Left kidney (tissue), 8 donors: ENCODE results near the gene SHCBP1L. TPM values are rescaled to one million over a fixed set of nuclear protein-coding genes. Genes with fewer than 3 reads are reported as not detected.

ENCODE experiments used
- DNase-seq: peaks from one replicate; pipeline ENCODE4 v3.0.0-alpha.2; 2013
- long read RNA-seq, 8 donors: transcript quantifications; one replicate each; lab custom pipeline, GENCODE V29; 2026
- polyA plus RNA-seq: library from polyadenylated mRNA; unstranded; fragments of 120-200 nt; gene quantifications from one replicate; pipeline ENCODE4 v1.2.1, GENCODE V29; 2013; ENCODE audit not compliant: insufficient read length

SHCBP1L gene
- 0.55 TPM for polyA plus RNA-seq
- long read RNA-seq, donor 1 = 0 reads
- long read RNA-seq, donor 2, partial matches to known transcripts = 0 of 1 reads
- long read RNA-seq, donor 2, other reads (novel, unspliced or antisense) = 0 of 1 reads
- long read RNA-seq, donor 3, partial matches to known transcripts = 40 of 40 reads
- long read RNA-seq, donor 3, other reads (novel, unspliced or antisense) = 0 of 40 reads
- long read RNA-seq, donor 4 = 0 reads
- long read RNA-seq, donor 5 = 0 reads
- long read RNA-seq, donor 6 = 0 reads
- long read RNA-seq, donor 7 = 0 reads
- long read RNA-seq, donor 8 = 0 reads

DNA sequence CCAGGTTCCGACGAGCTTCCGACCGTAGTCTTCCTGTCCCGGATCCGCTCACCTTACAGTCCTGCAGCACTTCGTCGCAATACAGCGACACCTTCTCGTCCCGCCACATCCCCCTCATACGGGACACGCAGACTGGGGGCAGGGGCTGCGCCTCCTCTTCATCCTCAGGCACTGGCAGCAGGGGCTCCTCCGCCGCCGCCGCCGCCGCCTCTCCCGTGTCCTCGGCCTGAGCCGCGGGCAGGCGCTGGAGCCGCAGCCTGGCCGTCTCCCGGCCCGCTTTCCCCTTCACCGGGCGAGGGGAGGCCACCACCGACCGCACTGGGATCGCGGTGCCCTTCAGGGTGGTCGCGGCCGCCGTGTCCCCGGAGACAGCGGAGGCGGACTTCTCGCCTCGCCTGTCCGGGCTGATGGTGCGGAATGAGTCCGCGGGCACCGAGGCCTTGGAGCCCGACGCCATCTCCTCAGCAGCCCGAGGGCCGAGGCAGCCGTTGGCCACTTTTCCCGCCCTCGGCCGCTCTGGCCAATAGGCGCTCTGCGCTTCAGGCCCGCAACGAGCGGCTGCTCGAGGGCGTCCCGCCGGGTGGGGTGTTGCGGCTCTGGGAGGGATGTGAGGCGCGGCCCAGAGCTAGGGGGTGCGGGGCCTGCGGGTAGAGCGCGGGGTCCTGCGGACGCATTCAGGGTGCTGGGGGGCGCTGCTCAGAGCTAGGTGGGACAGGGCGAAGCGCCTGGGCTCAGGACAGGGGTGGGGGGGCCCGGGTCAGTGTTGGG lies at the start of gene SHCBP1L:
Gene SHCBP1L (minus strand): TSS at position 490 of the 768 bp plus-strand sequence. CDS start 33 bp downstream, at position 457.
- DNase-seq = no peak

- no peak for DNase-seq
Observed at GRCh38 chr1:183002267-183002666, 49.3 kb upstream of the SHCBP1L start.

- DNase-seq = no peak
Observed at GRCh38 chr1:183000167-183000962, 47.4 kb upstream of the SHCBP1L start.

DNA sequence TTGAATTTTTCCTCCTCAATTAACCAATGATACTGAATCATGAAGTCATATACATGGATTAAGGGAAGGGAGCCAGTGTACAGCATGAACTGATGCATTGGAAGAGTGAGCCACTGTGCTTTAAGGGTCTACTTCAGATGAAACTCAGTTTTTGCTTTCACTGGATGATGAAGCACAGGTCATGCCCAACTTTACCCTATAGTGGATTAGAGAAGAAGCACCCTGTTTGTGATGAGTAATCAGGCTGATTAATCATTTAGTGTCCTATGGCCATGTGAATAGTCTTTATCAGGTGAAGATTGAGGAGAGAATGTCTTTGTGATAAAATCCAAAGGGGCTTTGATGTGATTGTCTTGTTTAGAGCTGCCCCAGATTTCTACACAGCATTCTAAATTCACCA lies 45.5 kb upstream of the SHCBP1L start:
- no peak for DNase-seq

- no peak for DNase-seq
Observed at GRCh38 chr1:182996816-182997215, 43.9 kb upstream of the SHCBP1L start.

DNA sequence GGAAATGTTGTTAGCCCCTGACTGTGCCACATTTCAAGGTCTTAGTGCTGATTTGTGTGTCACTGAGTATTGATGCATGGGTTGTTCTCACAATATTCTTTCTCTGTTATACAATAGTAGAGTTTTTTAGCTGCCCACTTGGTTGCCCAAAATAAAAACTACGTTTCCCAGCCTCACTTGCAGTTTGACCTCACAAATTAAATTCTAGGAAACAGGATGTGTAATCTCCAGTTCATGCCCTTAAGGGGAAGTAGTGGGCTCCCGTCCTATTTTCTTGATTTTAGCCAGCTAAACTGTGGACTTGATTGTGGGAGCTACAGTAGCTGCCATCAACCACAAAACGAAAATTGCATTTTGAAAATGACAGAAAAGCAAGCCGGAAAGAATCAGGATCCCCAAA lies 42.9 kb upstream of the SHCBP1L start:
- no peak for DNase-seq

- no peak for DNase-seq
Observed at GRCh38 chr1:182993746-182994145, 40.8 kb upstream of the SHCBP1L start.

DNA sequence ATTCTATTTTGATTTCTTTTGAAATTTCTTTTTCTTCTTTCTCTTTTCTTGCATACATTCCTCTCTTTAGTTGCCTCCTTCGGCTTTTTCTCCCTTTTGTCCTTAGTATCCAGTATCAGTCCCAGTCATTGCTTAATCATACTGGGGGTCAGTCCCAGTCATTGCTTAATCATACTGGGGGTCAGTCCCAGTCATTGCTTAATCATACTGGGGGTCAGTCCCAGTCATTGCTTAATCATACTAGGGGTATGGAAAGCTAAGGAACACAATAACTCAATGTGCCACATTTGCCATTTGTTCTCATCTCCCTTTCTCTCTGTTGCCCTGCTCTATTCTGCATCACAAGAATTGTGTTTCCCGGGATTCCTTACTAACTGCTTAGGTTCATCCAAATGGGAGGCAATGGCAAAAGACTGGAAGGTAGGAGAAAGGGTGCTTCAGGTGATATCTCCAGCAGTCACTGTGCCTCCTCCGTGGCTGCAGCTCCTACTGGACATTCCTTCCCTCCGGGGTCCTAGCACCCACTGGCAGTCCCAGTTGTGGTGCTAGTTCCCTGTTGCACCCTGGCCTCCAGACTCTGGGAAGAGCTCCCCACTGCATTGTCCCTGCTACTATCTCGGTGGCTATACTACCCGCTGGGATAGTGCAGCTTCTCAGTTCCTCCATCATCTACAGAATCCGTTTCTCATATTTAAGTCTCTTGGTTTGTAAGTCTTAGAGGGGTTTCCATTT lies 37.6 kb upstream of the SHCBP1L start:
- DNase-seq = no peak

GRCh38 chr1:182985876-182986275 lies 32.9 kb upstream of the SHCBP1L start:
- DNase-seq = no peak

DNA sequence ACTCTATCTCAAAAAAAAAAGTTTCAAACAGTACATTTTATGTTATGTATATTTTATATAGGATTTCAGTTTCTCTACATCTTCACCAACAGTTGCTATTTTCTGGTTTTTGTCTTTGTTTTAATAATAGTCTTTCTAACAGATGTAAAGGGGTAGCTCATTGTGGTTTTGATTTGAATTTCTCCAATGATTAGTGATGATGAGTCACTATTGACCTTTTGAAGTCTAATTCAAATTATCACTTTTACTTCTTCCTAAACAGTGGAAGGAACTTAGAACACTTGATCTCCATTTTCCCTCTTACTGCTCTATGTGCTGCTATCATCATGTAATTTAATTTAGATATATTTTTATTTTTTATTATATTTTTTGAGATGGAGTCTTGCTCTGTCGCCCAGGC lies 31.7 kb upstream of the SHCBP1L start:
- no peak for DNase-seq

DNA sequence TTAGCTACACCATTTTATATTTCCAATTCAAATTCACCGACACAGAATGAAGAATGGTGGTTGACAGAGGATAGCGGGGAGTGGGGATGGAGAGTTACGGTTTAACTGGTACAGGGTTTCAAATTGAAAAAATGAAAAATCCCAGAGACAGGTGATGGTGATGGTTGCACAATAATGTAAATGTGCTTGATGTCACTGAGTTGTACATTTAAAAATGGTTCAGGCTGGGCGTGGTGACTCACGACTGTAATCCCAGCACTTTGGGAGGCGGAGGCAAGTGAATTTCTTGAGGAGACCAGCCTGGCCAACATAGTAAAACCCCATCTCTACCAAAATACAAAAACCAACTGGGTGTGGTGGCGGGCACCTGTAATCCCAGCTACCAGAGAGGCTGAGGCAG lies 31.2 kb upstream of the SHCBP1L start:
- DNase-seq = no peak

DNA sequence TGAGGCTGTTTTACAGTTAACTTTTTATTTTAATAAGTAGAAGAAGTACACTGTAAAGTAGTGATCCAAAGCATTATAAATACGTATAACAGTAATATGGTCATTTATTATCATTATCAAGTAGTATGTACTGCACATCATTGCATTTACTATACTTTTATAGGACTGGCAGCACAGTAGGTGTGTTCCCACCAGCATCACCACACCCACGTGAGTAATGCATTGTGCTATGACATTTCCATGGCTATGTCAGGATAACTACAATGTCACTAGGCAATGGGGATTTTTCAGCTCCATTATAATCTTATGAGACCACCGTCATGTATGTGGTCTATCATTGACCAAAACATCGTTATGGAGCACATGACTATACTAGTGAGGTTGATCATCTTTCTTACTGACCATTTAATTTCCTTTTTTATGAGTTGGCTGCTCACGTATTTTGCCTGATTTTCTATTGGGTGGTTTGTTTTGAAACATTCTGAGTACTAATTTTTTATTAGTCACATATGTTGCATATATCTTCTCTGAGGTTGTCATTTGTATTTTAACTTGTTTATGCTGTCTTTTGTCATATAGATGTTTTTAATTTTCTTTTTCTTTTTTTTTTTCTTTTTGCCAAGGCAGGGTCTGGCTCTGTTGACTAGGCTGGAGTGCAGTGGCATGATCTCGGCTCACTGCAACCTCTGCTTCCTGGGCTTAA lies 25.3 kb upstream of the SHCBP1L start:
- no peak for DNase-seq

DNA sequence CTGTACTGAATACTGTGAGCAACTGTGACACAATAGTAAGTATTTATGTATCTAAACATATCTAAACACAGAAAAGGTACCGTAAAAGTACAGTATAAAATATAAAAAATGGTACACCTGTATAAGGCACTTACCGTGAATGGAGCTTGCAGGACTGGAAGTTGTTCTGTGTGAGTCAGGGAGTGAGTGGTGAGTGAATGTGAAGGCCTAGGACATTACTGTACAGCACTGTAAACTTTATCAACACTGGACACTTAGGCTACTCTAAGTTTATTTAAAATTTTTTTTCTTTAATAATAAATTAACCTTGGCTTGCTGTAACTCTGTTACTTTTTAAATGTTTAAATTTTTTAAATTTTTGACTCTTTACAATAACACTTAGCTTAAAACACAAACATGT lies 24.5 kb upstream of the SHCBP1L start:
- DNase-seq = no peak

DNA sequence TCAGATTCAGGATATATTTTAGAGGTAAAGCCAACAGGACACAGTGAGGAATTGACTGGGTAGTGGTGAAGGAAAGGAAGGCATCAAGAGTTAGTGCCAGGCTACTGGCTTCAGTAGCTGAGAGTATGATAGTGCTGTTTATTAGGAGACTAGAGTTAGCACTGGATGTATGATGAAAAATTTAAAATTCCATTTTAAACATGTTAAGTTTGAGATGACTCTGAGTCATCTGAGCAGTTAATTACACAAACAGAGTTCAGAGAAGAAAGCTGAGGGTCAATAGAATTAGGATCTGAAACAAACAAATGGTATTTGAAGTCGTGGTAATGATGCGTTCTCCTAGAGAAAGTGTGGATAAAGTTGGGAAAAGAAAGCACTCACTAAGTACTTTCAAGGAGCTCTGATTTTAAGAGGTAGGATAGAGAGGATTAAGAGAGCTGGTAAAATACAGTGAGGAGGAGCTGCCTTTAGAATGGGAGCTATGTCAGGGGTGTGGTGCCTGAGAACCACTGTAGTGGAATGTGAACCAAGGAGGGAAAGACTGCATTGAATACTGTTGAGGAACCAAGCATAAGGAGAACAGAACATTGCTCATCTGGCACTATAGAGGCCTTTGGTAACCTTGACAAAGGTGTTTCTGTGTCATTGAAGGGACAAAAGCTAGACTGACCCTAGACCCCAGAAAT lies 21.7 kb upstream of the SHCBP1L start:
- no peak for DNase-seq

- DNase-seq = no peak
Observed at GRCh38 chr1:182972829-182973228, 19.9 kb upstream of the SHCBP1L start.

- DNase-seq = no peak
Observed at GRCh38 chr1:182972231-182972630, 19.3 kb upstream of the SHCBP1L start.

- DNase-seq = no peak
Observed at GRCh38 chr1:182971219-182971618, 18.3 kb upstream of the SHCBP1L start.

- no peak for DNase-seq
Observed at GRCh38 chr1:182968836-182969734, 16.1 kb upstream of the SHCBP1L start.

DNA sequence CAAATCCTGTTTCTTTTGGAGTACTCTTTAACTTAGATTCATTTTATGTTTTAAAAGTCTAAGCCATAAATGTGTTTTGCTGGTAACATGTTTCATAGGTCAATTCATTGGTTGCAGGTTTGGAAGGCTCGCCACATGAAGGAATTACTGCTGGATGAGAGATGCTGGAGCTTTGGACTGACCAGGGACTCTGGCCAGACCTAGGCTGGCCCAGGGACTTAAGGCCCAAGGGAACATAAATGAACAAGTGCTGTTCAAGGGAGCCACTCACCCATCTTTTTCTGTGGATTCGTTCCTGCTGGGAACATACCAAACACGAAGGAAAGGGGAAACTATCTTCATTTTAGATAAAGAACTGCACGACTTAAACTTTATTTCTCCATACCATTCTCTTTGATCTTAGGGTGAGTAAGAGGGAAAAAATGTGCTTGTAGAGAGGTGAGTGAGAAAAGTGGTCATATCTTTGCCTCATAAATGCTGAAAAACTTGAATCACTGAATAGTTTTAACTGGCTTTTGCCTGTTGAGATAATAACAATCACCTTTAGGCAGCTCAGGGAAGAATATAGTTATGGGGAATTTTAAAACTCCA lies 15.3 kb upstream of the SHCBP1L start:
- no peak for DNase-seq
